GM19438 (cell line): ENCODE results near the gene AKR1A1.
A peak's percentile ranks its signal among the peaks of the same experiment; 100 is the strongest.
"Not testable (repeated sequence)": the region's sequence is repeated elsewhere in the genome, so short reads cannot be mapped to it uniquely, and the experiment has no call there.

Experiments used
- ATAC-seq: cut with Tn5 transposase; IDR thresholded peaks from one replicate; pipeline ENCODE4 v1.9.1; 2021; ENCODE audit warnings: low read depth; ENCODE audit not compliant: unreplicated experiment

AKR1A1 gene

GRCh38 chr1:45567911-45568310, 17.3 kb downstream of the AKR1A1 start:
- ATAC-seq, result no peak

GRCh38 chr1:45568421-45568820, 17.8 kb downstream of the AKR1A1 start:
- ATAC-seq, result no peak

- no peak for ATAC-seq
Measured at GRCh38 chr1:45569571-45569961, 18.9 kb downstream of the AKR1A1 start.

- peak; percentile 74 for ATAC-seq
Measured at GRCh38 chr1:45569962-45570581, 19.4 kb downstream of the AKR1A1 start.

- ATAC-seq, result no peak
Measured at GRCh38 chr1:45570631-45571030, 20.0 kb downstream of the AKR1A1 start.

- no peak for ATAC-seq
Measured at GRCh38 chr1:45573231-45573804, 22.7 kb downstream of the AKR1A1 start.

GRCh38 chr1:45574105-45574626, 23.5 kb downstream of the AKR1A1 start:
- ATAC-seq, result no peak

- ATAC-seq, result peak; percentile 69
Measured at GRCh38 chr1:45583264-45583665, 32.6 kb downstream of the AKR1A1 start.

GRCh38 chr1:45583666-45584350, 33.2 kb downstream of the AKR1A1 start, which contains the start of gene NASP:
Gene NASP, plus strand, starts transcription at chr1:45584041. Its CDS starts 106 bp downstream, at chr1:45584147.
- ATAC-seq, result peak; percentile 51

GRCh38 chr1:45584351-45585109, 33.9 kb downstream of the AKR1A1 start:
- ATAC-seq, result peak; percentile 32

GRCh38 chr1:45585110-45585426, 34.4 kb downstream of the AKR1A1 start:
- no peak for ATAC-seq

- no peak for ATAC-seq
Measured at GRCh38 chr1:45585496-45586075, 35.0 kb downstream of the AKR1A1 start.

GRCh38 chr1:45586769-45587168, 36.1 kb downstream of the AKR1A1 start:
- ATAC-seq, result no peak

- ATAC-seq, result no peak
Measured at GRCh38 chr1:45589861-45590260, 39.2 kb downstream of the AKR1A1 start.

GRCh38 chr1:45594412-45594811, 43.8 kb downstream of the AKR1A1 start:
- ATAC-seq, result no peak

GRCh38 chr1:45596765-45597164, 46.1 kb downstream of the AKR1A1 start:
- not testable (repeated sequence) for ATAC-seq

GRCh38 chr1:45604239-45604638, 53.6 kb downstream of the AKR1A1 start:
- ATAC-seq, result no peak

- no peak for ATAC-seq
Measured at GRCh38 chr1:45607404-45608074, 56.9 kb downstream of the AKR1A1 start.

GRCh38 chr1:45608175-45609156, 57.8 kb downstream of the AKR1A1 start:
- no peak for ATAC-seq
